CD8-positive, alpha-beta memory T cell (primary cell): ENCODE results near the gene JAKMIP3. TPM values are rescaled to one million over a fixed set of nuclear protein-coding genes. Genes with fewer than 3 reads are reported as not detected.

Source experiments
- polyA plus RNA-seq: library from polyadenylated mRNA; unstranded; fragments of 300-500 nt; fragmentation: Illumina TruSeq; gene quantifications from one replicate; pipeline ENCODE4 v1.2.3, GENCODE V29; 2021
- total RNA-seq, 2 experiments: library from RNA; stranded (reverse); gene quantifications; one replicate each; pipeline ENCODE4 v1.2.3, GENCODE V29; 2021

Gene JAKMIP3
- total and polyA plus RNA-seq, 3 experiments from 2014 or later: 0.09 to 0.13 TPM; not detected in 1

Other genes with a start within 250 kb of the JAKMIP3 start
- 10 to 100 TPM; 23.5 to 24.5 TPM for gene PPP2R2D, start 164.9 kb upstream of the JAKMIP3 start, total RNA-seq
- 34.0 TPM for gene PPP2R2D, start 164.9 kb upstream of the JAKMIP3 start, polyA plus RNA-seq
- gene BNIP3, start 84.0 kb upstream of the JAKMIP3 start, total RNA-seq: 10 to 100 TPM; 39.8 to 40.7 TPM
- 26.3 TPM for gene BNIP3, start 84.0 kb upstream of the JAKMIP3 start, polyA plus RNA-seq
- 1 to 10 TPM; 3.2 to 3.3 TPM for gene DPYSL4, start 121.0 kb downstream of the JAKMIP3 start, total RNA-seq
- not detected for gene DPYSL4, start 121.0 kb downstream of the JAKMIP3 start, polyA plus RNA-seq
- 10 to 100 TPM; 14.0 to 14.9 TPM for gene STK32C, start 242.0 kb downstream of the JAKMIP3 start, total RNA-seq
- gene STK32C, start 242.0 kb downstream of the JAKMIP3 start, polyA plus RNA-seq: 8.5 TPM